SJSA1 (cell line): ENCODE data around the gene DDAH1. TPM values are rescaled to one million over a fixed set of nuclear protein-coding genes. Genes with fewer than 3 reads are reported as not detected.

Source experiments
- DNase-seq, 2 experiments: peaks; one replicate each; pipeline ENCODE4 v3.0.0-alpha.2; 2015 to 2020; ENCODE audit warnings: low spot score in 2 of 2, low read depth in 1 of 2
- H3K27ac ChIP-seq: fragments of 250-450 bp; sonication (Bioruptor Pico); 2 replicates; pipeline ENCODE4 v1.5.1; 2020; ENCODE audit warnings: mild to moderate bottlenecking, moderate library complexity
- H3K27me3 ChIP-seq: fragments of 250-450 bp; sonication (Bioruptor Pico); replicated peaks from 2 replicates; pipeline ENCODE4 v1.5.1; 2020; ENCODE audit warnings: mild to moderate bottlenecking, moderate library complexity
- H3K36me3 ChIP-seq: fragments of 250-450 bp; sonication (Bioruptor Pico); 2 replicates; pipeline ENCODE4 v1.5.1; 2020; ENCODE audit warnings: mild to moderate bottlenecking
- H3K4me1 ChIP-seq: fragments of 250-450 bp; sonication (Bioruptor Pico); replicated peaks from 2 replicates; pipeline ENCODE4 v1.6.1; 2021; ENCODE audit warnings: mild to moderate bottlenecking
- H3K4me3 ChIP-seq: fragments of 250-450 bp; sonication (Bioruptor Pico); 2 replicates; pipeline ENCODE4 v1.5.1; 2020; ENCODE audit warnings: mild to moderate bottlenecking
- H3K9me3 ChIP-seq: fragments of 250-450 bp; sonication (Bioruptor Pico); replicated peaks from 2 replicates; pipeline ENCODE4 v1.5.1; 2020; ENCODE audit warnings: mild to moderate bottlenecking
- total RNA-seq: library from RNA; depleted of rRNA; stranded (reverse); fragments of >200 nt; shearing (Covaris generic); gene quantifications from 2 replicates; pipeline ENCODE4 v1.2.3, GENCODE V29; 2014

The DDAH1 gene
- total RNA-seq, 1 experiment from 2014 or later, result 108 TPM

DNA sequence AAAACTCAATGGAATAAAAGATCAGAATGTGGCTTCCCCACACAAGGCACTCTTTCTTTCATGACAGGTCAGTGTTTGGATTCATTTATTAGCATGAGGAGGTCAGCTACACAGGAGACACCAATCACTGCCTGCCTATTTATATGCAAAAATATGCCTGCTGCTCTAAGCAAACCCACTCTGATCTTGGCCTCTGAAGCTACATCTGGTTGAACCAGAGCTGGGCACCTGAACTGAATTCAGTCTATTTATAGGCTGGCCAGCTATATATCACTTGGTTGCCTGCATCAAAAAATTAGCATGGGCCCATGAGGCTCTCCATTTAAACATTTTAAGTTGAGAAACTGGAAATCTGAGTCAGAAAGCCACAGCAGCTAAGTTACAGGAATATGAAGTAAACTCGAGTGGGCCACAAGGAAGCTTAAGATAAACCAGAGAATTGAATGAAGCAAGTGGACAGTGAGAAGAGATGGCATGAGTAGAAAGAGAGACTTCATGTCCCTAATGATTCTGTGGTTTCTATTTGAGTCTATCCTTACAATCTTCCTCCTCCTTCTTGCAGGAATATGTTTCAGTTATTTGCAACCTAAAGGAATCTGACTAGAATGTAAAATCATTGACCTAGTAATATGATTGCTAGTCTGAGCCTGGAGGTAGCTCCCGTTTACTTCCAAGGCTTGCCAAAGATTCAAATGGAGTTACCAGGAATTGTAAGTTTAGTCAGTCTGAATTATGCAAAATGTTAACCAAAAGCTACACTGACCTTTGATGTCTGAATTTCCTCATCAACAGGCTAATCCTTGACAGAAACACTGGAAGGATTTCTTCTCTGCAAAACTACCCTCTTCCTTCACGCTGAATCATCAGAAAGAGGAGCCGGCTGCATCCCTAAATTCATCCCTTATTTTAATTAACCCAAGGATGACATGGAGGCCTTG lies 17.7 kb downstream of the DDAH1 start:
- Histone ChIP-seq H3K4me3 (no peak overlapping the region), H3K4me1 (peaks cover 19% of the 10 kb centered on the region), H3K27ac (no peak overlapping the region), H3K27me3 (no peaks in the 10 kb centered on the region), H3K36me3 (peaks cover 52% of the 10 kb centered on the region), H3K9me3 (no peaks in the 10 kb centered on the region)
- no peak for DNase-seq

DNA sequence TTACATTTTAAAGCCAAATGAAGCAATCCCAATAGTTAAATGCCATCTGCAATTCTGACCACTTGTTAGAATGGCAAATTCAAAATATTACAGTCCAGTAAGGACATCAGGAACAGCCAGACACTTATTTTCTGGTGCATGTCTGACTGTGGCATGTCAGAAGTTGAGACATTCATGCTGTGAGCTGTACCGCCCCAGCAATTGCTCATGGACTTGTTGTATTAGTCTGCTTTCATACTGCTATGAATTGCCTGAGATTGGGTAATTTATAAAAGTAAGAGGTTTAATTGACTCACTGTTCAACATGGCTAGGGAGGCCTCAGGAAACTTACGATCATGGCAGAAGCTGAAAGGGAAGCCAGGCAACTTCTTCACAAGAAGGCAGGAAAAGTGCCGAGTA lies 19.1 kb downstream of the DDAH1 start:
- peaks cover 19% of the 10 kb centered on the region for H3K4me1 ChIP-seq
- peaks cover 57% of the 10 kb centered on the region for H3K36me3 ChIP-seq
- H3K9me3 ChIP-seq, result no peaks in the 10 kb centered on the region
- DNase-seq, result no peak
- no peak overlapping the region for H3K4me3 ChIP-seq
- no peaks in the 10 kb centered on the region for H3K27me3 ChIP-seq
- H3K27ac ChIP-seq, result no peak overlapping the region

DNA sequence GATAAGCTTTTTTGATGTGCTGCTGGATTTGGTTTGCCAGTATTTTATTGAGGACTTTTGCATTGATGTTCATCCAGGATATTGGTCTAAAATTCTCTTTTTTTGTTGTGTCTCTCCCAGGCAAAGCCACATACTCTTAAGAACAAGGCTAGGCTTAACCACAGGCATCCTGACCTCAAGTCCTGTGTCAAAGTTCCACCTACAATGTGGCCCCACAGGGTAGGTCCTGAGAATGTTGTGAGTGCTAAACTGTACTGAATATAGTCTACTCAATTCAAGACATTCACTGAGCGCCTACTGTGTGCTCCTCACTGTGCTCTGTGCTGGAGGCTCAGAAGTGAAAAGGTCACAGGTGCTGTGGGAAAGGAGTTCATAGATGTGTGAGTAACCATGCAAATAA lies 20.6 kb downstream of the DDAH1 start:
- H3K36me3 ChIP-seq, result peaks cover 45% of the 10 kb centered on the region
- no peak for DNase-seq
- H3K4me3 ChIP-seq, result no peak overlapping the region
- H3K27me3 ChIP-seq, result no peaks in the 10 kb centered on the region
- H3K4me1 ChIP-seq, result peaks cover 19% of the 10 kb centered on the region
- no peaks in the 10 kb centered on the region for H3K9me3 ChIP-seq
- no peak overlapping the region for H3K27ac ChIP-seq

DNA sequence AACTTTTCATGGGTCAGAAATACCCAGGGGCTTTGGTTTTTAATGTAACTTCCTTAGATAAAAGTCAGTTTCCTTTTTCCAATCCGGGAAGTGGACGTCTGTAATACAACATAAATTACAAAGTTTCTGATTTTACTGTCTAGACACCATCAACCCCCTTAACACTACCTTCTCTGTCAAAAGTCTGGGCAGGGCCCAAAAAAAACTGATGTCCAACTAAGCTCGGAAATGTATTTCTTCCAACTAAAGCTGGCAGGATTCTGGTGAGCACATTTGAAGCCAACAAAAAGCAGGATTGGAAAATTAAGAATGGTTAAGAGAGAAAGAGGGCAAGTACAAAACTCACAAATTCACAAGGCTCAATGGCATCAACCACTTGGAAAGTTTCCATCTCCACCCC lies 24.3 kb downstream of the DDAH1 start:
- H3K27me3 ChIP-seq, result no peaks in the 10 kb centered on the region
- H3K27ac ChIP-seq, result no peak overlapping the region
- peaks cover 27% of the 10 kb centered on the region for H3K36me3 ChIP-seq
- no peak for DNase-seq
- H3K9me3 ChIP-seq, result no peaks in the 10 kb centered on the region
- 0 out of 2 replicates have a peak, but pooled peaks cover 5% of the 10 kb centered on the region for H3K4me1 ChIP-seq
- no peak overlapping the region for H3K4me3 ChIP-seq

DNA sequence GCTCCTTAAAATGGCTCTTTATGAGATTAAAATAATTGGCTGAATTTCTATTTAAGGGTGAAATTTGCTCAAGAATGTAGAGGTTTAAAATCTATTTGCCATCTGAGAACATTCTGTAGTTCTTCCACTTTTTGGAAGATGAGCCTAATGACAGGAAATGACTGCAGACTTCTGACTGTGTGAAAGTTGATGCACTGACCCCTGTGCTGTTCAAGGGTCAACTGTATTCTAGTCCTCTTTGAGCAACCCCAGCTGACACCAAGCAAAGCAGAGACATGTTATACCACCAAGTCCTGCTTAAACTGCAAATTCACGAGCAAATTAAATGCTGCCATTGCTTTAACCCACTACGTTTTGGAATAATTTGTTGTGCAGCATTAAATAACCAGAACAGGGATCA lies 26.6 kb downstream of the DDAH1 start:
- DNase-seq, result no peak
- H3K9me3 ChIP-seq, result no peaks in the 10 kb centered on the region
- no peaks in the 10 kb centered on the region for H3K4me1 ChIP-seq
- H3K27ac ChIP-seq, result no peak overlapping the region
- no peaks in the 10 kb centered on the region for H3K27me3 ChIP-seq
- H3K4me3 ChIP-seq, result no peak overlapping the region
- peaks cover 11% of the 10 kb centered on the region; the same call in 1 of the 2 replicates for H3K36me3 ChIP-seq

DNA sequence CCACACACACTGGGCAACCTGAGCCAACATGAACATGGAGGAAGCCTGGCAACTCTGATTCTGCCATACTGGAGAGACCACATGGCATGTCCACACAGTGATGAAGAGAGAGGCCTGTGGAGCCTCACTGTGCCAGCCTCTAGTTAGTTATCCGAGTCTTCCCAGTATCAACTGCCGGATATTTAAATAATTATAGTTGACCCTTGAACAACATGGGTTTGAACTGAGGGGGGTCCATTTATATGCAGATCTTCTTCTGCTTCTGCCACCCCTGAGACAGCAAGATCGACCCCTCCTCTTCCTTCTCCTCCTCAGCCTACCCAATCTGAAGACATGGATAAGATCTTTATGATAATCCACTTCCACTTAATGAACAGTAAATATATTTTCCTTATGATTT lies 27.8 kb downstream of the DDAH1 start:
- no peaks in the 10 kb centered on the region for H3K27me3 ChIP-seq
- DNase-seq, result no peak
- H3K4me3 ChIP-seq, result no peak overlapping the region
- no peak overlapping the region for H3K27ac ChIP-seq
- H3K4me1 ChIP-seq, result no peaks in the 10 kb centered on the region
- H3K36me3 ChIP-seq, result peaks cover 16% of the 10 kb centered on the region
- no peaks in the 10 kb centered on the region for H3K9me3 ChIP-seq

DNA sequence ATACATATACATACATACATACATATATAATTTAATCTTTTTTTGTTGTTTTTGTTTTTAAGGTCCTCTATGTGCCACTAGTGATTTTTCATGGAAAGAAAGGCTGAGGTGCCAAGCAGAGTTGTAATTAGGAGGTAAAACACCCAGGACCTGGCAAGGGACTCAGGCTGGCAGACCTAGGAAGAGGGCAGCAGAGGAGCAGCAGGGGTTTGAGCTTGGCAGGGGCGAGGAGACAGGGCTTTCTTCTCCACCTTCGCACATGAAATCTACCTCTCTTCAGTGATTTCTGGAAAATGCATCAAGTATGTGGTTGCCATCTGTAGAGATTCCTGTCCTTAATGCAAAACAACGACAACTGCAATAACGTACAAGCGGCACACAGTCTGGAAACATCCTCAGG lies 31.9 kb downstream of the DDAH1 start:
- H3K27me3 ChIP-seq, result no peaks in the 10 kb centered on the region
- DNase-seq, result no peak
- no peak overlapping the region for H3K27ac ChIP-seq
- H3K4me3 ChIP-seq, result no peak overlapping the region
- no peaks in the 10 kb centered on the region for H3K9me3 ChIP-seq
- peaks cover under 1% of the 10 kb centered on the region; the same call in 1 of the 2 replicates for H3K4me1 ChIP-seq
- peaks cover 16% of the 10 kb centered on the region for H3K36me3 ChIP-seq

DNA sequence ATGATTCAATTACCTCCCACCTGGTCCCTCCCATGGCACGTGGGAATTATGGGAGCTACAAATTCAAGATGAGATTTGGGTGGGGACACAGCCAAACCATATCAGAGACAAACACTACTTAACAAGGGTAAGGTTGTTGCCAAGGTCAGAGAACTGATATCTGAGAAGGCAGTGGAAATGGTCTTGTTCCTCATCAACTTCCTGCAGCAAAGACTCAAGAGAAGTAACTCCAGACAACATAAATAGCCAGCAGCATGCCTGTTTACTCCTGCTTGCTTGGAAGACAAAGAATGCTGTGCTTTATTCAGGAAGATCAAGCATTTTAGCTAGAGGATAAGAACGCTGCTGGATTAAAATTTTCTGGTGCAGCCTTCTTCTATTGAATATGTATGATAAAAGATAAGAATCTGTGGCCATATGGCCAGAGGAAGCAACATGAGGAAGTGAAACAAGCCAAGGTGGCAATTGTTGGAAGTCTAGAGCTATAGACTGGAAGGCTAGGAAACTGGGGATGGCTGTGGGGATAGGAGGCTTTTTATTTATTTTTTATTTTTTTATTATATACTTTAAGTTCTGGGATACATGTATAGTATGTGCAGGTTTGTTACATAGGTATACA lies 36.4 kb downstream of the DDAH1 start:
- Histone ChIP-seq H3K4me3 (no peak overlapping the region), H3K36me3 (peaks cover 35% of the 10 kb centered on the region), H3K27me3 (no peaks in the 10 kb centered on the region), H3K27ac (no peak overlapping the region), H3K9me3 (no peaks in the 10 kb centered on the region), H3K4me1 (peaks cover 15% of the 10 kb centered on the region; the same call in 1 of the 2 replicates)
- no peak for DNase-seq

DNA sequence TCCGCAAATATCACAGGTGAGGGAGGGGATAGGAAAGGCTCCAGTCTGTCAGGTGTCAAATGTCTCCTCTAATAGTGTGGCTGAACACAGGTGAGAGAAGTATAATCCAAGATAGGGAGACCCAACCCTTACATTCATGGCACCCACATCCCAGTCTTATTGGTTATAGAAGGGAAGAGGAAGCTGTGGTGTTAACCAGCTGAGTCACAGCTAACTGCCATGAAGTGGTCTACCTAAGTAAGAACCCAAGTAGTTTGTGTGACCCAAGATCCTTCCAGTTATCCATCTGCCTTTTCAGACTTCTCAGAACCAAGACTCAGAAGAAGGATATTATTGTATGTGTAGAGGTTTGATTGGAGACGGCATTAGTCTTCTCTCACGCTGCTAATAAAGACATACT lies 37.1 kb downstream of the DDAH1 start:
- H3K4me3 ChIP-seq, result no peak overlapping the region
- no peak for DNase-seq
- H3K27ac ChIP-seq, result no peak overlapping the region
- H3K4me1 ChIP-seq, result peaks cover 15% of the 10 kb centered on the region; the same call in 1 of the 2 replicates
- H3K36me3 ChIP-seq, result peaks cover 38% of the 10 kb centered on the region
- H3K27me3 ChIP-seq, result no peaks in the 10 kb centered on the region
- H3K9me3 ChIP-seq, result no peaks in the 10 kb centered on the region

DNA sequence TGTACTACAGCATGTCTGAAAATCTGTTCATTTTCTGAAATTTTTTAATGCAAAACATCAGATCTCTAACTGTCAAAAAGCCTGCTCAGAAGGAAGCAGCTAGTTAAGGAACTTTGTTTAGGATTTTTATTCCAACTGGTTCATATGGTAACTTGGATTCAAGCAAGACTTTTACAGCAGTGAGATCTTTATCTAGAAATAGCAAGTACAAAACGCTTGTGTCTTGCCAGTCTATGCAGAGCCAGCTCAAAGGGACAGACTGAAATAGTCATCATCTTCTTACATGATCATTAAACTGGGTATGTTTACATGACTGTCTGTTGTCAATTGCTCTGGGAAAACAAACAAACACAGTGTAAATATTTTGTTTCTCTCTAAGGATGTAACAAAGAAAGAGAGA lies 37.6 kb downstream of the DDAH1 start:
- no peak overlapping the region for H3K4me3 ChIP-seq
- no peak overlapping the region for H3K27ac ChIP-seq
- no peaks in the 10 kb centered on the region for H3K9me3 ChIP-seq
- no peaks in the 10 kb centered on the region for H3K27me3 ChIP-seq
- H3K4me1 ChIP-seq, result peaks cover 15% of the 10 kb centered on the region; the same call in 1 of the 2 replicates
- peak in 1 of 2 experiments; percentile 31 for DNase-seq
- H3K36me3 ChIP-seq, result peaks cover 37% of the 10 kb centered on the region

DNA sequence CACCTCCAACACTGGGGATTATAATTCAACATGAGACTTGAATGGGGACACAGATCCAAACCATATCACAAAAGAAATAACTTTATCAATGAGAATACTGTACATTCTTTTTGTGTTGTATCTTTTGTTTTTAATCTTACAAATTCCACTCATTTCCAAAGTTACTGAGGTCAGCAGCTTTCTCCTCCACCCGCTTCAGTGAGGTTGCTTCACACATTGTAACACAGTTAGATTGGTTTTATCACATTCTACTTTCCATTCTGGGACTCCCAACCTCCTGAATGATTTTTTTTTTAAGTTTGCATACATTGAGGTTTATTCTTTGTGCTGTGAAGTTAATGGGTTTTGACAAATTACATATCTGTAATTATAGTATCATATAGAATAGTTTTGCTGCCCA lies 43.8 kb downstream of the DDAH1 start:
- Histone ChIP-seq H3K9me3 (0 out of 2 replicates have a peak, but pooled peaks cover 3% of the 10 kb centered on the region), H3K27ac (no peak overlapping the region), H3K27me3 (no peaks in the 10 kb centered on the region), H3K4me3 (no peak overlapping the region), H3K4me1 (0 out of 2 replicates have a peak, but pooled peaks cover 3% of the 10 kb centered on the region), H3K36me3 (peaks cover 51% of the 10 kb centered on the region)
- DNase-seq, result no peak

DNA sequence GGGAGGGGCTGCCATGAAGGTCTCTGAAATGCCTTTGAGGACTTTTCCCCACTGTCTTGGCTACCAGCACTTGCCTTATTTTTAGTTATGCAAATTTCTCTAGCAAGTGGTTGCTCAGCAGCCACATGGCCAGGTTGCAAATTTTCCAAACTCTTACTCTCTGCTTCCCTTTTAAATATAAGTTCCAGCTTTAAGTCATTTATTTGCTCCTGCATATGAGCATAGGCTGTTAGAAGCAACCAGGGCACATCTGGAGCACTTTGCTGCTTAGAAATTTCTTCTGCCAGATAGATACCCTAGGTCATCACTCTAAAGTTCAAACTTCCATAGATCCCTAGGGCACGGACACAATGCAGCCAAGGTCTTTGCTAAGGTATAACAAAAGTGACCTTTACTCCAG lies 44.8 kb downstream of the DDAH1 start:
- no peak for DNase-seq
- Histone ChIP-seq H3K27ac (no peak overlapping the region), H3K36me3 (peaks cover 45% of the 10 kb centered on the region), H3K9me3 (0 out of 2 replicates have a peak, but pooled peaks cover 3% of the 10 kb centered on the region), H3K4me1 (0 out of 2 replicates have a peak, but pooled peaks cover under 1% of the 10 kb centered on the region), H3K27me3 (no peaks in the 10 kb centered on the region), H3K4me3 (no peak overlapping the region)

DNA sequence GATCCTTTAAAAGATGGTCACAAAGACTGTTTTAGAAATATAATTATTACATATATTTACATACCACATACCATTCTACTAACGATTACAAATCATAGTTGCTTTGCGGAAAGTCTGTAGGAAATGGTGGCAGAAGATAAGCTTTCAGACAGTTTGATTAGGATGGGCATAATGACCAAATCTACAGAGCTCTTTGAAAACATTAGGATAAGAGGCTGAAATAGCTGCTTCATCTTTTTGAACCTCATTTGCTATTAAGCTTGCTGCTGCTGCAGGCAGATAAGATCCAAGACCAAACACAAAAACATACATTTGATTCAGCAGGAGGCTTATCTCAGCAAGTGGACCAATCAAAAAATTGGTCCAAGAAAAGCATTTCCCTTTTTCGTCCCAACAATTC lies 47.1 kb downstream of the DDAH1 start:
- no peaks in the 10 kb centered on the region for H3K4me1 ChIP-seq
- peaks cover 32% of the 10 kb centered on the region for H3K36me3 ChIP-seq
- H3K4me3 ChIP-seq, result no peak overlapping the region
- H3K27me3 ChIP-seq, result no peaks in the 10 kb centered on the region
- H3K9me3 ChIP-seq, result 0 out of 2 replicates have a peak, but pooled peaks cover 3% of the 10 kb centered on the region
- DNase-seq, result no peak
- no peak overlapping the region for H3K27ac ChIP-seq

DNA sequence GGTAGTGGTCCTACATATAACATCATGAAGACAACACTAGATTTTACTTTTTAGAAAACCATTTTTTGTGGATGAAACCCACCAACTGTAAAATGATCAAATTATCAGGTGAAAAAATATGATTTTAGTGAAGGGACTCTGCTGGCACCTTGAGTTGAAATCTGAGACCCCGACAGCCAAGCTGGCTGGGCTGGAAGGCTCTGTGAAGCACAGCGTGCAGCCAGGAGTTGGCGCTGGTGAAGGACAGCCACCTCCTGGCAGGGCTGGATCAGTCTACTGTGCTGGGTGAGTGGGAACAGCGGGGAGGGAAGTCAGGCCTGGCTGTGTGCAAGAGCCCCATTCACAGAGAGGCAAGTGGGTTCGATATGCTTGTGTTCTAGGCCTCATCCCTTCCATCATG lies 47.9 kb downstream of the DDAH1 start:
- H3K4me3 ChIP-seq, result no peak overlapping the region
- no peaks in the 10 kb centered on the region for H3K27me3 ChIP-seq
- 0 out of 2 replicates have a peak, but pooled peaks cover 3% of the 10 kb centered on the region for H3K9me3 ChIP-seq
- no peak overlapping the region for H3K27ac ChIP-seq
- peaks cover 27% of the 10 kb centered on the region for H3K36me3 ChIP-seq
- no peak for DNase-seq
- no peaks in the 10 kb centered on the region for H3K4me1 ChIP-seq
